PC-9 (cell line): ENCODE measurements around the gene LHX1. TPM values are rescaled to one million over a fixed set of nuclear protein-coding genes. Genes with fewer than 3 reads are reported as not detected.
A peak's percentile ranks its signal among the peaks of the same experiment; 100 is the strongest.

Experiments used
- BruUV-seq: library from RNA; stranded (reverse); fragments of 400-500 nt; replicated peaks from 2 replicates; lab custom pipeline; 2021; lab: Mats Ljungman, UMichigan
- CTCF ChIA-PET: fragments of 300-600 bp; sonication (Branson Sonifier 250); formaldehyde crosslinking; loops from one replicate; lab custom pipeline; 2022; ENCODE audit warnings: antibody characterized with exemption; lab: Charles Lee
- POLR2A ChIA-PET: fragments of 300-600 bp; sonication (Branson Sonifier 250); formaldehyde crosslinking; loops from one replicate; lab custom pipeline; 2022; ENCODE audit warnings: antibody characterized with exemption; ENCODE audit not compliant: unreplicated experiment; lab: Charles Lee
- DNase-seq, 2 experiments: peaks; one replicate each; pipeline versions ENCODE4 v3.0.0 to v3.0.0-alpha.2; 2015 to 2022; ENCODE audit warnings: mixed read lengths in 1 of 2
- H2AFZ ChIP-seq: fragments of 200-600 bp; sonication (generic); 2 replicates; pipeline ENCODE4 v1.8.1; 2017; ENCODE audit warnings: antibody characterized with exemption
- H3F3A ChIP-seq: fragments of 200-600 bp; sonication (generic); 2 replicates; pipeline ENCODE4 v1.8.1; 2017; ENCODE audit warnings: antibody characterized with exemption, mild to moderate bottlenecking, low read depth; ENCODE audit not compliant: insufficient read depth
- H3K27ac ChIP-seq: fragments of 200-600 bp; sonication (generic); 2 replicates; pipeline ENCODE4 v1.6.1; 2016; ENCODE audit warnings: mixed run types
- H3K27me3 ChIP-seq: fragments of 200-600 bp; sonication (generic); 2 replicates; pipeline ENCODE4 v1.6.1; 2016; ENCODE audit warnings: low read depth, mixed run types; ENCODE audit not compliant: insufficient read depth
- H3K36me3 ChIP-seq: fragments of 200-600 bp; sonication (generic); 2 replicates; pipeline ENCODE4 v1.6.1; 2016; ENCODE audit warnings: low read depth, mixed run types
- H3K4me1 ChIP-seq: fragments of 200-600 bp; sonication (generic); replicated peaks from 2 replicates; pipeline ENCODE4 v1.6.1; 2016; ENCODE audit warnings: mixed run types; ENCODE audit not compliant: insufficient read depth
- H3K4me2 ChIP-seq: fragments of 200-600 bp; sonication (generic); 2 replicates; pipeline ENCODE4 v1.6.1; 2017; ENCODE audit warnings: mixed run types
- H3K4me3 ChIP-seq: fragments of 200-600 bp; sonication (generic); 2 replicates; pipeline ENCODE4 v1.6.1; 2016; ENCODE audit warnings: mixed run types
- H3K79me2 ChIP-seq: fragments of 200-600 bp; sonication (generic); 2 replicates; pipeline ENCODE4 v1.6.1; 2017; ENCODE audit warnings: low read depth, mixed run types
- H3K9me2 ChIP-seq: fragments of 200-600 bp; sonication (generic); 2 replicates; pipeline ENCODE4 v1.8.1; 2017; ENCODE audit warnings: mild to moderate bottlenecking; ENCODE audit not compliant: insufficient read depth
- H3K9me3 ChIP-seq: fragments of 200-600 bp; sonication (generic); 2 replicates; pipeline ENCODE4 v1.8.1; 2016; ENCODE audit warnings: low read depth; ENCODE audit not compliant: insufficient read depth
- H4K20me1 ChIP-seq: fragments of 200-600 bp; sonication (generic); 2 replicates; pipeline ENCODE4 v1.8.1; 2017; ENCODE audit not compliant: insufficient read depth
- CTCF ChIP-seq: fragments of 200-600 bp; sonication (generic); conservative IDR thresholded peaks from 2 replicates; pipeline ENCODE4 v1.6.1; 2017; ENCODE audit warnings: mixed run types, antibody characterized with exemption, mild to moderate bottlenecking, moderate library complexity
- EZH2 ChIP-seq: fragments of 200-600 bp; sonication (generic); IDR thresholded peaks from 2 replicates; pipeline ENCODE4 v1.8.0; 2017; ENCODE audit warnings: antibody characterized with exemption, low read depth
- intact Hi-C: fragments of 100-400 bp; cut with micrococcal nuclease; formaldehyde crosslinking; loops from one replicate; pipeline ENCODE4 v1.10.0; 2022; ENCODE audit not compliant: unreplicated experiment
- total RNA-seq: library from RNA; stranded (reverse); gene quantifications from 2 replicates; pipeline ENCODE4 v1.2.3, GENCODE V29; 2021

The LHX1 gene
- total RNA-seq, 1 experiment from 2014 or later = 12.3 TPM

GRCh38 chr17:36949461-36949927 lies 12.2 kb downstream of the LHX1 start:
- Histone ChIP-seq H4K20me1 (peaks cover 19% of the 10 kb centered on the region; the same call in 1 of the 2 replicates), H2AFZ (peak overlapping the region; percentile 77), H3K4me3 (peak overlapping the region; percentile 88), H3K9me2 (no peaks in the 10 kb centered on the region), H3K4me1 (peaks cover 33% of the 10 kb centered on the region; the same call in 1 of the 2 replicates), H3K9me3 (no peaks in the 10 kb centered on the region), H3K79me2 (peaks cover 49% of the 10 kb centered on the region), H3K36me3 (peaks cover 33% of the 10 kb centered on the region), H3K4me2 (peak overlapping the region; percentile 93), H3F3A (peaks cover 17% of the 10 kb centered on the region), H3K27me3 (no peaks in the 10 kb centered on the region), H3K27ac (peak overlapping the region; percentile 82)
- intact Hi-C loops = loop anchor here (5.0 kb wide), 2 partner anchors 242 to 322 kb away; no protein-coding TSS in a partner anchor
- DNase-seq = no peak
- ChIA-PET POLR2A (interaction anchor here (0.6 to 1.1 kb wide), 4 partner anchors 12 to 31 kb away, joined by 3 to 8 read pairs (median 4); no protein-coding TSS in a partner anchor), CTCF (interaction anchor here (0.6 kb wide), 1 partner anchor 129 kb away, joined by 3 read pairs; no protein-coding TSS in a partner anchor)
- TSS peak; percentile 46 for BruUV-seq
- no peak for TF ChIP-seq CTCF
- no peak for TF ChIP-seq EZH2

- Histone ChIP-seq H3K9me3 (no peaks in the 10 kb centered on the region), H3K4me3 (peak overlapping the region; percentile 88), H3K9me2 (no peaks in the 10 kb centered on the region), H3F3A (peaks cover 12% of the 10 kb centered on the region), H2AFZ (no peak overlapping the region), H3K27me3 (no peaks in the 10 kb centered on the region), H4K20me1 (peaks cover 19% of the 10 kb centered on the region; the same call in 1 of the 2 replicates), H3K79me2 (peaks cover 51% of the 10 kb centered on the region), H3K4me1 (peaks cover 33% of the 10 kb centered on the region; the same call in 1 of the 2 replicates), H3K4me2 (peak overlapping the region; percentile 93), H3K36me3 (peaks cover 35% of the 10 kb centered on the region), H3K27ac (peak overlapping the region; percentile 82; the same call in 1 of the 2 replicates)
- no peak for DNase-seq
- POLR2A ChIA-PET = interaction anchor here (1.1 kb wide), 1 partner anchor 29 kb away, joined by 3 read pairs; no protein-coding TSS in a partner anchor
- intact Hi-C loops = no loop called here
- CTCF ChIA-PET = no interaction called here
- no TSS peak for BruUV-seq
- TF ChIP-seq CTCF = no peak
- no peak for TF ChIP-seq EZH2
These were observed 12.8 kb downstream of the LHX1 start for GRCh38 chr17:36950027-36950426.

GRCh38 chr17:36951084-36951789 lies 14.0 kb downstream of the LHX1 start:
- Histone ChIP-seq H4K20me1 (peaks cover 19% of the 10 kb centered on the region; the same call in 1 of the 2 replicates), H3K4me3 (peak overlapping the region; percentile 88; the same call in 1 of the 2 replicates), H2AFZ (no peak overlapping the region), H3K27ac (no peak overlapping the region), H3K9me3 (no peaks in the 10 kb centered on the region), H3K27me3 (no peaks in the 10 kb centered on the region), H3F3A (peaks cover 10% of the 10 kb centered on the region), H3K4me2 (peak overlapping the region; percentile 93), H3K4me1 (peaks cover 33% of the 10 kb centered on the region; the same call in 1 of the 2 replicates), H3K79me2 (peaks cover 51% of the 10 kb centered on the region), H3K9me2 (no peaks in the 10 kb centered on the region), H3K36me3 (peaks cover 35% of the 10 kb centered on the region)
- ChIA-PET CTCF (no interaction called here), POLR2A (interaction anchor here (0.6 to 0.7 kb wide), 2 partner anchors 16 to 56 kb away, joined by 3 to 4 read pairs; no protein-coding TSS in a partner anchor)
- no peak for TF ChIP-seq EZH2
- no peak for TF ChIP-seq CTCF
- intact Hi-C loops = no loop called here
- BruUV-seq = no TSS peak
- no peak for DNase-seq
